Medulla oblongata (tissue), 1 donor: ENCODE results near the gene PI4KA.
"Not testable (repeated sequence)": the region's sequence is repeated elsewhere in the genome, so short reads cannot be mapped to it uniquely, and the experiment has no call there.

ENCODE experiments used
- DNase-seq: peaks from one replicate; pipeline ENCODE4 v3.0.0-alpha.2; 2015; ENCODE audit errors: extremely low spot score

Gene PI4KA

GRCh38 chr22:20847318-20847822 is 11.2 kb downstream of the PI4KA start:
- no peak for DNase-seq

DNA sequence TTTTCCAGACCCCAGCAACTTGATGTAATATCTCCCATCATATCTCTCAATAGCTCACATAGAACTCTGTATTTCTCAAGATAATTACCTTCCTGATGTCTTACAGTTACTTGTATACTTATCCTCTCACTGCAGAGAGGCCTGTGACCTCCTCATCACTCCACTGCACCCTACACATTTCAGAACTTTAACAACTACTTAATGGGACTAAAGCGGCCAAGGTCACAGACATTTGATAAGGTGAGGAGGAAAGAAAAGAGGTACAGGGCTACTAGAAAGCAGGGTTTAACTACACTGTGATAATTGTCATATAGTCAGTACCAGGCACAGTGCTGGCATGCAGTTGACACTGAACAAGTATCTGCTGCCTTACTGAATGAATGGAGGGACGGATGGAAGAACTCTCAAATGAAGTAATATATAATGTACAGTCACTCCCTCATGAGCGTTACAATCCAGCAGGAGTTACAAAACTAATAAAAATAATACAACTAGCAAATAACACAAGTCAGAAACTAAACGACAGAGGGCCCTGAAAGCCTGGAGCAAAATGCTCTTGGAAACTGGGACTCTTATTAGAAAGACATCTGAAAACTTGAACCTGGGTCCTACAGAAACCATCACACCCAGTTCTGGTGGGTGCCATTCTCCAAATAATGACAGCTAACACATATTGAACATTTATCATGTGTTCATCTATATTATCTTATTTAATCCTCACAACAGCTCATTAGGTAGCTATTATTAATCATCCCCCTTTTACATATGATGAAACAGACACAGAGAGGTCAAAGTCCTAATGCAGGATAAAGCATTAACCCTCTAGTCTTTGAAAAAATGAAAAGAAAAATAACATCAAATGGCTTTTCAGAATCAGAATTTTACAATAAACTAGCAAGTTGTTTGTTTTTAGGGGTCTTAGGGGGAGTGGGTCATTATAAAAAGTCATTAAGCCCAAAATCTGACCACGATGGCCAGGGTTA is 14.3 kb downstream of the PI4KA start:
- no peak for DNase-seq

DNA sequence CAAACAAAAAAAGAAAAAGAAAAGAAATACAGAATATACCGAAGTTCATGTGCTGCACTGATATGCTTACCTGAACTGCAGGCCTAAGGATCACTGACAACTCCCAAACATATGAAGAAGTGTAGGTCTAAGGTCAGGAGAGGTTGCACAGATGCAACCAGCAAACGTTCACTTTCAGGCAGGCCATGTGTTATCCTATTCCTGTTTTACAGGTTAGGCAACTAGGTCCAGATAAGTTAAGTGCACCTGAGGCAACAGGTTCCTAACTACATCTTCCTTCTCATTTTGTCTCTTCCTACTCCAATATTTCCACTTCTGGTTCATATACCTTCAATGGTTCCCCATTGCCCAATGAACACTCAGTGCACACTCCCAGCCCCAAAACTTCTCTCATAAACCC is 15.1 kb downstream of the PI4KA start:
- DNase-seq: no peak

GRCh38 chr22:20840646-20841371 is 17.8 kb downstream of the PI4KA start:
- DNase-seq: no peak

- no peak for DNase-seq
Observed at GRCh38 chr22:20839837-20840645, 18.6 kb downstream of the PI4KA start.

- DNase-seq: not testable (repeated sequence)
Observed at GRCh38 chr22:20839354-20839753, 19.3 kb downstream of the PI4KA start.

DNA sequence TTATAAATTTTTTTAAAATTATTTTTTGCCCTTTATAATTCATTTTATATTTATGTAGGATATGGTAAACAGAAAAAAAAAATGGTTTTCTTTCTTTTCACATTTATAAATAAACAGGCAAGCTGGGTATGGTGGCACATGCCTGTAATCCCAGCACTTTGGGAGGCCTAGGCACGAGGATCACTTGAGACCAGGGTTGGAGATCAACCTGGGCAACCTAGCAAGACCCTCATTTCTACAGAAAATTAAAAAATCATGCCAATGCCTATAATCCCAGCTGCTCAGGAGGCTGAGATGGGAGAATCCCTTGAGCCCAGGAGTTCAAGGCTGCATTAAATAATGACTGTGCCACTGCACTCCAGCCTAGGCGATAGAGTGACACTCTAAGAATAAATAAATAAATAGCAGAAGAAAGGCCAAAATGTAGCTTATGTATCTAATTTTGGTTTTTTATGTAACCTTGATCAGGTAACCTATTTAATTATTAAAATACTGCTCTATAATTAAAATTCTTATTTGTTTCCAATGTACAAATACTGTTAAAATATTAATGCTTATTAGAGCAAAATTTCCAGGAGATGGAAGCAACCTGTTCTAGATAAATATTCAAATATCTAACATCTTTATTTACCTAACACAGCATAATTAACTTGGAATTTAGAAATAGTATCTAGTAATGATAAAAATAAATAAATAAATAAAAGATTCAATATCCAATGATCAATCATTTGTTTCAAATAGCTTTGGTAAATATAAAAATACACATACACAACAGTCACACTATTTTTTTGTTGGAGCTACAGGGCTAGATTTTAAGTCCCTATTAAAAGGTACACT is 21.4 kb downstream of the PI4KA start:
- DNase-seq: no peak

GRCh38 chr22:20834725-20835124 is 23.9 kb downstream of the PI4KA start:
- no peak for DNase-seq

GRCh38 chr22:20834206-20834605 is 24.4 kb downstream of the PI4KA start:
- no peak for DNase-seq

- no peak for DNase-seq
Observed at GRCh38 chr22:20833225-20833665, 25.4 kb downstream of the PI4KA start.

DNA sequence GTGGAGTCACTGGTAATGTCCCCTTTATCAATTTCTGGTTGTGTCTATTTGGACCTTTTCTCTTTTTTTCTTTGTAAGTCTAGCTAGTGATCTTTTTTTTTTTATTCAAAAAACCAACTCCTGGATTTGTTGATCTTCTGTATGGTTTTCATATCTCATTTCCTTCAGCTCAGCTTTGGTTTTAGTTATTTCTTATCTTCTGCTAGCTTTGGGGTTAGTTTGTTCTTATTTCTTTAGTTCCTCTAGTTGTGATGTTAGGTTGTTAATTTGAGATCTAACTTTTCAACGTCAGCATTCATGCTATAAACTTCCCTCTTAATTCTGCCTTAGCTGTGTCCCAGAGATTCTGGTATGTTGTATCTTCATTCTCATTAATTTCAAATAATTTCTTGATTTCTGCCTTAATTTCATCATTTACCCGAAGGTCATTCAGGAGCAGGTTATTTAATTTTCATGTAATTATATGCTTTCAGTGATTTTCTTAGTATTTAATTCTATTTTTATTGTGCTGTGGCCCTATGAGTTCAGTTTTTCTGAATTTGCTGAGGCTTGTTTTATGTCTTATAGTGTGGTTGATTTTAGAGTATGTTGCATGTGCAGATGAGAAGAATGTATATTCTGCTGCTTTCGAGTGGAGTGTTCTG is 29.0 kb downstream of the PI4KA start:
- DNase-seq: no peak

- DNase-seq: not testable (repeated sequence)
Observed at GRCh38 chr22:20826373-20827152, 32.0 kb downstream of the PI4KA start.

- DNase-seq: no peak
Observed at GRCh38 chr22:20825624-20826023, 33.0 kb downstream of the PI4KA start.

DNA sequence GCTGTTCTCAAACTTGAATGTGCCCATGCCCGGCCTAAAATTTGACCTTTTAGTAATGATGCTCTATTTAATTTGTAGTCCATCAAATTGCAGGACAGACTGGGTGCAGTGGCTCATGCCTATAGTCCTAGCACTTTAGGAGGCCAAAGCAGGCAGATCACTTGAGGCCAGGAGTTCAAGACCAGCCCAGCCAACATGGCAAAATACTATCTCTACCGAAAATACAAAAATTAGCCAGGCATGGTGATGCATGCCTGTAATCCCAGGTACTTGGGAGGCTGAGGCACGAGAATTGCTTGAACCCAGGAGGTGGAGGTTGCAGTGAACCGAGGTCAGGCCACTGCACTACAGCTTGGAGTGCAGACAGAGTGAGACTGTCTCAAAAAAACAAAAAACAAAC is 33.4 kb downstream of the PI4KA start:
- DNase-seq: not testable (repeated sequence)

DNA sequence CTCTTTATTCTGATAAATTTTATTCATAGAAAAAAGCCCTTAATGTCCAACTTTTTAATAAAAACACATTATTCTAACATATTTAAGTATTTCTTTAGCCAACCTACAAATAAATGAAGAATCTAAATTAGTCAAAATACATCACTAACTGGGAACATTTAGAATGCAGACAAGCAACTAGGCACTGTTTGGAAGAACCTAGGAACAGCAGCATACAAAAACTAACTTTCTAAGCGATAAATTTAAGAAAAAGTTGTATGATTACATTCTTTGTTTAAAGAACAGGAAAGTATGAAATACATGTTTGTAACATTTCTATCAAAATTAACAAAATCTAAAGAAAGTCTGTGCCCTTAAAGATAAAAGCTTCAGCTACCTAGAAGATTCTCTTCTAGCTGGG is 35.3 kb downstream of the PI4KA start:
- DNase-seq: no peak

DNA sequence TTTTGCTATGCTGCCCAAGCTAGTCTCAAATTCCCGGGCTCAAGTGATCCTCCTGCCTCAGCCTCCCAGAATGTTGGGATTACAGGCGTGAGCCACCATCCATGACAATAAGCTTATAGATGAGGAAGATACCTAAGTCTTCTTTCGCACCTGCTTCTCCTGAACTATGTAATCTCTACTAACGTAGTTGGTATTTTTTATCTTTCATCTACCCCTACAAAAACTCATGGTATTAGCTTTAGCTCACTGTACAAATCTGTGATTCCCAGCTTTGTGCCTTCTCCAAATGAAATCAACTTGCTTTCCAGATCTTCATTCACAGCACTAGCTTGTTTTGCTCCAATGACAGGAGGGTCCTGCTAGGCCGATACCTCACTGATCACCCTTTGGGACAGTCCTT is 36.4 kb downstream of the PI4KA start:
- no peak for DNase-seq

GRCh38 chr22:20821717-20822239 is 36.8 kb downstream of the PI4KA start:
- not testable (repeated sequence) for DNase-seq

DNA sequence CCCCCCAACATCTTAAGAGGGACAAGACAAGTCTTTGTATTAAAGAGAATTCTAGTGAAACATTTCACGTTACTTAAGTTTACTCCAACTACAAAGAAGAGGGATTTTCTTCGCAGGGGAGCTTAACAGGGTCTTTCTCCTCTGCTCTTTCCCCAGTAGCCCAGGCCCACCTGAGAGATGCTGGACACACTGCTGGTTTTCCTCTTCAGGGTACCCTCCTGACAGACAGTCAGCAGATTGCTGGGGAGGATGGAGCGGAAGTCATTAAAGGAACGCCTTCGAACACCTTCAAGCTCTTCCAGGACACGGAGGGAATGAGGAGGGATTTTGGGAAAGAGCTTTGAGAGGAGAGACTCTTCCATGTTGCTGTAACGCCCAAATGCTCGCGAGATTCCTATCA is 39.1 kb downstream of the PI4KA start:
- DNase-seq: no peak

GRCh38 chr22:20818471-20818870 is 40.1 kb downstream of the PI4KA start:
- DNase-seq: no peak
